T-helper 22 cell (primary cell): ENCODE measurements around the gene PROX1.

Experiments
- DNase-seq: peaks from one replicate; pipeline ENCODE4 v3.0.0-alpha.2; 2020; ENCODE audit warnings: low read depth

Gene PROX1

GRCh38 chr1:213999732-214000131 is 12.0 kb downstream of the PROX1 start:
- DNase-seq, result no peak

DNA sequence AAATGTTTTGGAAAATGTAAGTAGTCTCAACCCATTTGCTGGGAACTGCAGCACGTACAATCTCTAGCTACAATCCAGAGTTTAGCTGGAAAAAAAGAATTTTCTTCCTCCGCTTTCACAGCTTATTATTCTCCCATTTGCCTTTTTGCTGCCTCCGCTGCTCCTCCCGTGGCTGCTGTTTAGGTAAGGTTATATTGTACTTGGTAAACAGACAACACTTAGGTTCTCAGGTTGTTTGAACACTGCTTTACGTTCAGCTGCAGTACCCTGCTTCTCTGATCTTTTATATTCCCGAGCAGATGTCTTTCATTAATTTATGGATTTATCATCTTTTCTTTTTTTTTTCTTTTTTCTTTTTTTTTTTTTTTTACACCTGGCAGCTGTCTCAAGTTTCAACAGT is 14.3 kb downstream of the PROX1 start:
- DNase-seq, result no peak

GRCh38 chr1:214002472-214002871 is 14.7 kb downstream of the PROX1 start:
- no peak for DNase-seq

DNA sequence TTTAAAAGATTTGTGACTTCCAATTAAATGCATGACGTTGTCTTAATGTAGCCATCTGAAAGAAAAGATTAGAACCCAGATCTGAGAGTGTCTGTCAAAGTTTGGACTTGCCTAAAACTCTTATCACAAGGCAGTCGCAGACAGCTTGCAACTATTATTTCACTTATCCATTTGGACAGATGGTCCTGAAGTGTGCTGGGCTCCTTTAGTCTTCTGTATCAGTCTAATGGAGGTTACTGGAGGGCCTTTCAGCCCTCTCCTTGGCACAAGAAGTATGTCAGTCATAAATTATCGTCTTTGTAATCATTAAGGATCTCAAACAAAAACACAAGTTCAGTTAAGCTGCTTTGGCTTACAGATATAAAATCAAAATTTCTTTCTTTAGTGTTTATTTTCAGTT is 15.5 kb downstream of the PROX1 start:
- no peak for DNase-seq

- DNase-seq, result no peak
These were observed 16.2 kb downstream of the PROX1 start for GRCh38 chr1:214004014-214004413.

- no peak for DNase-seq
These were observed 17.0 kb downstream of the PROX1 start for GRCh38 chr1:214004795-214005194.

DNA sequence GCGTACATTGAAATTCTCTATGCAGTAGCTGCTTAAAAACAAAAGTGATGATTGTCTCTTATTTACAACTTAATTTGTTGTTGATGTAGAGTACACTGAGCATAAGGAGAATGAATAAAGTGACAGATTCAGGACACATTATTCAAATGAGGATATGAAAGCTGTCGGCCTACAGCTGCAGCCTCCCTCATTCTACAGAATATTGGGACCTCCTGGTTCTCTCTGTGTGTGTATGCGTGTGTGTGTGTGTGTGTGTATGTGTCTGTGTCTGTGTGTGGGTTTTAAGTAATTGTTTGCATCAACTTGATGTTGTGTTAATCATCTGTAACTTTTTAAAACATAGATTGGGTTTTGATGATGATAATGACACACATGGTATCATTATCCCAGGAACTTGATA is 17.9 kb downstream of the PROX1 start:
- DNase-seq, result no peak

GRCh38 chr1:214006845-214007244 is 19.1 kb downstream of the PROX1 start:
- no peak for DNase-seq

DNA sequence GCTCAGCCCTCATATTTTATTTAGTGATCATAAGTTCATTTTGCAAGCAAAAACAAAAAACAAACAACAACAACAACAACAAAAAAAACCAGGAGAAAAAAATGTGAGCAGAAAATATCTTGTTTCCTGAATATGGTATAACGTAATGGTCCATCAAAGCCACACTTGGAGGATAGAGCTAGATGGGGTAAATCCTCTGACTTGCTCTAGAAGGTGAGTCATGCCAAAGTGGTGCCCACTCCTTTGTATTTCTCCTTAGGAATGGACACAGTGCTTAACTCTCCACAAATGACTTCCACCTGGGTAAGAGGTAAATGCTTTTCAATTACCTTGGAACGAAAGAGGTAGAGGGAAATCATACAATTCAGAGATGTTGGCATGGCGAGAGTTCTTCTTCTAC is 20.6 kb downstream of the PROX1 start:
- DNase-seq, result no peak

GRCh38 chr1:214008791-214009422 is 21.1 kb downstream of the PROX1 start:
- no peak for DNase-seq

- no peak for DNase-seq
These were observed 21.8 kb downstream of the PROX1 start for GRCh38 chr1:214009423-214010196.

- DNase-seq, result no peak
These were observed 22.4 kb downstream of the PROX1 start for GRCh38 chr1:214010197-214010573.

DNA sequence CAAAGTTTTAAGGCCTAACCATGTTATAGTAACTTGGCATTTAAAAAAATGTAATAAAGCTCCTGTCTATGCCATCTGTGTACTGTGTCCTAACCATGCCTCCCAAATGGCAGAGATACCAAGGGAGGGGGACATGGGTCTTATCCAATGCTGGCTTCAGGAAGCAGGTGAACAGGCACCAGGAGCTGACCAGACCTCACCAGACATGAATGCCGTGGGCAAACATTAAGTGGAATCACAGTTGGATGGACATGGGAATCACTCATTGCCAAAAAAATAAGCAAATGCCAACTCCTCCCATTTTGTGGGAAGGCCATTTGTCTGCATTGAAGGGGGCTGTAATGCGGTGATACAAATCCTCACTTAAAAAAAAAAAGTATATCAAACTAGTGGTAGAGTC is 22.9 kb downstream of the PROX1 start:
- DNase-seq, result no peak

DNA sequence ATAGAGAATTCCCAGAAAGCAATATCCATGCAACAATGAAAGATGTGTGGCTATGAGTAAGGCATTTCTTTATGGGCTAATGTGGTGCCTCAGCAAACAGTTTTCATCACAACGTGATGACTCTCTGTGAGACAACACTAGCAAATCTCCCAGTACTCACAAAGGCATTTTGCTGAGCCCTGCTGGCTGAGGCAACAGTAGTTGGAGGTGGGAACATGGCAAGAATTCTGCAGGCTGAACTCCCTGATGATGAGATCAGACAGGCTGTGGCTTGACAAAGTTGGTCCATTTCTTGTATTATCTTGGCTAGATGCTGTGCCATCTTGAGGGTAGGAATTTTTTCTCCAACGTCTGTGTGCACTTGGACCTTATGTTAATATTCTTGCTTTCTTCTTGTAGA is 24.6 kb downstream of the PROX1 start:
- no peak for DNase-seq

DNA sequence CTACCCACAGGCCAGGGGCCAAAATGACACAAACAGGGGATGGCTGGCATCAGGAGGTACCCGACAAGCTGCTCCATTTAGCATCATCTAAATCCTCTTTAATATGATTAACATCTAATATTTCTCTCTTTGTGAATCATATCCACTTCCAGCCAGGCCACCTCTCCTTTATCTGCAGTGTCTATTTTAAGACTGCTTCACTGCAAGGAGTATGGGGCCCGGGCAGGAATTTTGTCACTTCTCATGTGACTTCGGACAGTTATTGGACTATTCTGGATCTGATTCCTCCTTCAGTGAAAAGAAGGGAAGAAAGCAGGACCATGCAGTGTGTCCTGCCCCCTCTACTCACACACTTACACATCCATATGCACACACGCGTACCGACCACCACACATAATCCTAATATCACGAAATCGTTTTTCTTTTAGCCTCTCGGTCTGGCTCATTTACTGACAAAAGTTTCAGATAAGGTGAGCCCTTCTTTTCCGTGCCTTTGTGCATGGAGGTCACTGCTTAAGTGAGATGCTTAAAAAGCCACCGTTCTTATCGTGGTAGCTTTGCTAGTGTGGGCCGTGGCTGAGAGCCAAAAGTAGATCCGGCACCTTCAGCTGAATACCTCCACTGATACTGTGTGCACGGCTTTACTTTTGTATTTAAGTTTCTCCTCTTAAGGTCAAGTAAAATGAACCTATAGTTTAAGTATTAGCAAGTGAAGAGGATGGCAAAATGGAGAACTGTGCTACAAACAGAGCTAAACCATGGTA is 26.0 kb downstream of the PROX1 start:
- DNase-seq, result no peak

- no peak for DNase-seq
These were observed 27.0 kb downstream of the PROX1 start for GRCh38 chr1:214014730-214015129.

DNA sequence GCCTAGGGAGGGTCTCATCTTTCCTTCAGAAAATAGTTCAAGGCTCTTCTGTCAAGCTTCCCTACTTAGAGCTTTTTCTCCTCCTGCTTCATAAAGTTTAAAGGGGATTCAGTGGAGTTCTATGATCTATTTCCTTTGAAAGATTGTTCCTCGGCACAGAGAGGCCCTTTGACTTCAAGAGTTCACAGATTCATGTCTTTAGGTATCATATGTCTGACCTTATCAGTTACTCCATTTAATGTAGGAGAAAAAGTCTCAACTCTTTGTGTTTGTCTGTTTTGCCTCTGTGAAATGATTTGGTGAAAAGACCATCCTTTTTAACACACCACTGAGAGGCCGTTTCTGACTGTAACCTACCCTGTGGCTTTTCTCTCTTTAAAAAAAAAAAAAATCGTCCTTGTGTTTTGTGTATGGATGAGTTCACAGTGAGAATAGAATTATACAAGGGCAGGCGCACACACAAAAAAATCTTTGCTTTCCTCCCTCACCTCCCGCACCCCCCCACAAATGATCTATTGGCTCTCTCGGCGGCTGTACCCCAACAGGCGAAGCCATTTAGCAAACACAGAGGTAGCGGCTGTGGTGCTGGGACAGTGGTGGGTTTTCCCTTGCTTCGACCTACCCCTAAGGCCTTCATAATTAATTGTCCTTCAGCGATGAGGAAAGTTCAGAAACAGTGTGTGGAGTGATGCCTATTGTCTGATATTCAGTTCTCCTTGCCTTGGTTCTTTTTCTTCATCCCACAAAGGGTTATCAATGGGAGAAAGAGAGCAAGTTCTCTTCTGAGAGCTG is 29.6 kb downstream of the PROX1 start:
- no peak for DNase-seq

DNA sequence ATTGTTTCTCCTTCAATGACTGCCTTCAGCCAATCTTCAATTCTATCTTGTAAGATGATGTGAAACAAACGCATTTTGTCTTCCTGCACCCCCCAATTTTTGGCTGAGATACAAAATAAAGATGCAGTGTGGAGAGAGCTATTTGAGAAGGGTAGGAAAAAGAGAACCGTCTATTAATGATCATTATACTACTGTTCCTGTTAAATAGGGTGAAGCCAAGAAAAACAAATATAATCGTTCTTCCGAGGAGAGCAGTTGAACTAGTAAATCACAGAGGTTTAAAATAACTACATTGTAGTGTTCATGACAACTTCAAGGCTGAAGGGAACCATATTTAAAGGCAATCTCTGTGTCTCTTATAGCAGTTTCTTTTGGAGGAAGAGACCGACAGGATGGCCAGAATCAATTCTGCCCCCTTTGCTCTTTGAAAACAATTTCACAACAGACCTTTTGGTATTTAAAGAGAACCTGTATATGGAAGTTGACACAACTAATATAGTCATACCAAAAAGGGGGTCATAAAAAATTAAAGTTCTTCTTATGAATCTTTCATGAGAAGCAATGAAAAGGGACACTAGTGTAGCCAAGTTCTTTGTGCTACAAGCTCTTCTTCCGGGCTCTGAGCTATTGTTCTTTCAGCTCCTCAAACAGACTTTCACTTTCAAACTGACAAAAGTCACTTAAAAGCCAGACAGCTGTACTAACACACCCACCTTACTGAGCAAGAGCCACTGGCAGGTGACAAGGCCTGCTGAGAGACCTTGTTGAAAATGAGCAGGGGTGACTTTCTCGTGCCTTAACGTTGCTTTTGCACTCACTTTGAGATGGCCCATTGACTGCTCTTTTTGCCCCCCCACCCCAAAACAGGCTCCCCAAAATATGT is 30.9 kb downstream of the PROX1 start:
- DNase-seq, result no peak

DNA sequence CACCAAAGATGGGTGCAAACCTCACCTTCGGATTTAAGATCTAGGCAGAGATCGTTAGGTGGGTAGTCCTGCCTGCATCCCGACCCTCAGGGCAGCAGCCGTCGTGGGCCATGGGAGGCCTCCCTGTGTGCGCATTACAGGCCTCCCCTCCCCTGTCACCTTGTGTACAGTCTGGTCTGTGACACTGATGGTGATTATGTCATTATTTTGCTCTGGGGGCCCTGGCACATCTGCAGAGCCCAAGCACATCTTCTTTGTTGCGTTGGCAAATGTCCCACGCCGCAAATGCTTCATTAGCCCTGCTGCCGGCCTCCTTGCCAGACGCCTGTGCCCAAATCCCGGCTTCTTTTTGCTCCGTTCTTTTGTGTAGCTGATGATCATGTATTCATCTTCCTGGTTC is 31.7 kb downstream of the PROX1 start:
- no peak for DNase-seq

- DNase-seq, result no peak
These were observed 33.5 kb downstream of the PROX1 start for GRCh38 chr1:214021321-214021720.

- no peak for DNase-seq
These were observed 34.5 kb downstream of the PROX1 start for GRCh38 chr1:214022229-214022791.
